NCI-H146 treated with DMSO at 0.1 percent for 48 hours (cell line): ENCODE results near the gene LPXN.
"Not testable (repeated sequence)": the region's sequence is repeated elsewhere in the genome, so short reads cannot be mapped to it uniquely, and the experiment has no call there.

Source experiments
- DNase-seq: peaks from one replicate; lab custom pipeline; 2025; ENCODE audit not compliant: unreplicated experiment; lab: John Stamatoyannopoulos, UW

Gene LPXN

GRCh38 chr11:58579192-58580129, 3.8 kb upstream of the LPXN start:
- peak; percentile 87 for DNase-seq

- peak; percentile 90 for DNase-seq
Observed at GRCh38 chr11:58578635-58579191, 3.1 kb upstream of the LPXN start, which contains the start of gene ZFP91. Gene ZFP91 (plus strand): TSS chr11:58579063. CDS start chr11:58579282, 219 bp downstream.

- peak; percentile 98 for DNase-seq
Observed at GRCh38 chr11:58578136-58578634, 2.5 kb upstream of the LPXN start.

GRCh38 chr11:58577555-58578135, 2.0 kb upstream of the LPXN start:
- no peak for DNase-seq

GRCh38 chr11:58576887-58577471, 1.3 kb upstream of the LPXN start:
- DNase-seq, result peak; percentile 4

- DNase-seq, result no peak
Observed at GRCh38 chr11:58574881-58575280, 775 bp downstream of the LPXN start.

- no peak for DNase-seq
Observed at GRCh38 chr11:58573451-58574104, 2.1 kb downstream of the LPXN start.

GRCh38 chr11:58572906-58573305, 2.8 kb downstream of the LPXN start:
- not testable (repeated sequence) for DNase-seq

GRCh38 chr11:58567889-58568512, 7.7 kb downstream of the LPXN start:
- DNase-seq, result no peak

- DNase-seq, result no peak
Observed at GRCh38 chr11:58564231-58564630, 11.4 kb downstream of the LPXN start.

- no peak for DNase-seq
Observed at GRCh38 chr11:58562375-58562800, 13.3 kb downstream of the LPXN start.

GRCh38 chr11:58561394-58562098, 14.1 kb downstream of the LPXN start:
- no peak for DNase-seq

GRCh38 chr11:58560842-58561241, 14.8 kb downstream of the LPXN start:
- no peak for DNase-seq

- no peak for DNase-seq
Observed at GRCh38 chr11:58549644-58550043, 26.0 kb downstream of the LPXN start.

- DNase-seq, result no peak
Observed at GRCh38 chr11:58546841-58547240, 28.8 kb downstream of the LPXN start.

- DNase-seq, result no peak
Observed at GRCh38 chr11:58531865-58532341, 43.8 kb downstream of the LPXN start.

- no peak for DNase-seq
Observed at GRCh38 chr11:58530236-58530635, 45.4 kb downstream of the LPXN start.

GRCh38 chr11:58527429-58527828, 48.2 kb downstream of the LPXN start:
- DNase-seq, result no peak

GRCh38 chr11:58526721-58527120, 48.9 kb downstream of the LPXN start:
- DNase-seq, result no peak
